Measurements from ENCODE around the gene DCUN1D3. TPM values are rescaled to one million over a fixed set of nuclear protein-coding genes. Genes with fewer than 3 reads are reported as not detected.

Gene DCUN1D3
- total RNA-seq, 1 donor from 2014 or later = 24.2 TPM

GRCh38 chr16:20844054-20844453, 56.1 kb downstream of the DCUN1D3 start:
- no peaks in the 10 kb centered on the region for H3K27me3 Mint-ChIP-seq
- peaks cover 9% of the 10 kb centered on the region for H3K36me3 Mint-ChIP-seq (ENCODE audit: insufficient read depth)
- no peak for DNase-seq (ENCODE audit: low spot score, unreplicated experiment)
- H3K4me1 Mint-ChIP-seq (ENCODE audit: low read depth) = no peaks in the 10 kb centered on the region
- no peaks in the 10 kb centered on the region for H3K9me3 Mint-ChIP-seq (ENCODE audit: low read depth)
- H3K27ac Mint-ChIP-seq = no peak overlapping the region
- no peak overlapping the region for H3K4me3 Mint-ChIP-seq (ENCODE audit: low read depth)
- TF ChIP-seq, protein P1, sequence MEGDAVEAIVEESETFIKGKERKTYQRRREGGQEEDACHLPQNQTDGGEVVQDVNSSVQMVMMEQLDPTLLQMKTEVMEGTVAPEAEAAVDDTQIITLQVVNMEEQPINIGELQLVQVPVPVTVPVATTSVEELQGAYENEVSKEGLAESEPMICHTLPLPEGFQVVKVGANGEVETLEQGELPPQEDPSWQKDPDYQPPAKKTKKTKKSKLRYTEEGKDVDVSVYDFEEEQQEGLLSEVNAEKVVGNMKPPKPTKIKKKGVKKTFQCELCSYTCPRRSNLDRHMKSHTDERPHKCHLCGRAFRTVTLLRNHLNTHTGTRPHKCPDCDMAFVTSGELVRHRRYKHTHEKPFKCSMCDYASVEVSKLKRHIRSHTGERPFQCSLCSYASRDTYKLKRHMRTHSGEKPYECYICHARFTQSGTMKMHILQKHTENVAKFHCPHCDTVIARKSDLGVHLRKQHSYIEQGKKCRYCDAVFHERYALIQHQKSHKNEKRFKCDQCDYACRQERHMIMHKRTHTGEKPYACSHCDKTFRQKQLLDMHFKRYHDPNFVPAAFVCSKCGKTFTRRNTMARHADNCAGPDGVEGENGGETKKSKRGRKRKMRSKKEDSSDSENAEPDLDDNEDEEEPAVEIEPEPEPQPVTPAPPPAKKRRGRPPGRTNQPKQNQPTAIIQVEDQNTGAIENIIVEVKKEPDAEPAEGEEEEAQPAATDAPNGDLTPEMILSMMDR (IDR thresholded peaks at IDR 0.05; ENCODE audit: unreplicated experiment) = no peak

- no peak overlapping the region for H3K4me3 Mint-ChIP-seq (ENCODE audit: low read depth)
- no peaks in the 10 kb centered on the region for H3K4me1 Mint-ChIP-seq (ENCODE audit: low read depth)
- TF ChIP-seq, protein P1 (IDR thresholded peaks at IDR 0.05; ENCODE audit: unreplicated experiment) = no peak
- H3K9me3 Mint-ChIP-seq (ENCODE audit: low read depth) = peaks cover 15% of the 10 kb centered on the region
- no peak for DNase-seq (ENCODE audit: low spot score, unreplicated experiment)
- H3K27ac Mint-ChIP-seq = no peak overlapping the region
- H3K36me3 Mint-ChIP-seq (ENCODE audit: insufficient read depth) = peaks cover 29% of the 10 kb centered on the region
- H3K27me3 Mint-ChIP-seq = no peaks in the 10 kb centered on the region
Measured at GRCh38 chr16:20839504-20839903, 60.7 kb downstream of the DCUN1D3 start.

- H3K27me3 Mint-ChIP-seq = no peaks in the 10 kb centered on the region
- peaks cover 15% of the 10 kb centered on the region for H3K9me3 Mint-ChIP-seq (ENCODE audit: low read depth)
- peaks cover 35% of the 10 kb centered on the region for H3K36me3 Mint-ChIP-seq (ENCODE audit: insufficient read depth)
- H3K27ac Mint-ChIP-seq = no peak overlapping the region
- TF ChIP-seq, protein P1 (IDR thresholded peaks at IDR 0.05; ENCODE audit: unreplicated experiment) = no peak
- no peak overlapping the region for H3K4me3 Mint-ChIP-seq (ENCODE audit: low read depth)
- H3K4me1 Mint-ChIP-seq (ENCODE audit: low read depth) = no peaks in the 10 kb centered on the region
- DNase-seq (ENCODE audit: low spot score, unreplicated experiment) = no peak
Measured at GRCh38 chr16:20838240-20838639, 61.9 kb downstream of the DCUN1D3 start.

DNA sequence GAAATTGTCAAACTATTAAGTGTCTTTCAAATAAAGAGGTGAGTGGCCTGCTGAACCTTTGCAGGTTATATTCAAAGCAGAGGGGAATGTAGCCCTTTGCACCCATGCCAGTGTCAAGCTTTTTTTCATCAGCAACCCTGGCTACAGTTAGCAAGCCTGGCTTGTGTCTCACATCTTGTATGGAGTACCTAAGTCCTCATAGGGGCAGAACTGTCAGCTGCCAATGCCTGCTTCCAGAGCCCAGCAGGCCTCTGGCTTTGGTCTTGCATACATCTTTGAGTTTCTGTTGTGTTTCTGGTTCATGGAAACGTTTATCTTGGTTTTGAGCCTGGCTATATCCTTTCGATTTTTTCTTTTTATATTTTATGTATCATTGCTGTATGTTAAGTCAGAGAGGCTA, 67.1 kb downstream of the DCUN1D3 start:
- Mint-ChIP-seq H3K4me3 (ENCODE audit: low read depth) (no peak overlapping the region), H3K36me3 (ENCODE audit: insufficient read depth) (peaks cover 34% of the 10 kb centered on the region)

DNA sequence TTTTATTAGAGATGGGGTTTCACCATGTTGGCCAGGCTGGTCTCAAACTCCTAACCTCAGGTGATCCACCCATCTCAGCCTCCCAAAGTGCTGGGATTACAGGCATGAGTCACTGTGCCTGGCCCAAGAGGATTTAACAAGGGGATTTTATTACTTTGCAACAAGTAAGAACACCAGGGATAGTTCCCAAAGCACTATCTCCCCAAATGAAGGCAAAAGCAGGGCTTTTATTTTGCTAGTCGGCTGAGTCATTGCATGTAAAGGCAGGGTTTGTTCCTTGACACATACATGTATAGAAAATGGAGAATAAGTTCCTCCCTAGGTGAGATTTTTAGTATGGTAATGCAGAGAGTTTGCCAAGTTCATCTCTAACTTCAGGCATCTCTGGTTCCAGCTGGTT, 69.8 kb downstream of the DCUN1D3 start:
- H3K27ac Mint-ChIP-seq = no peak overlapping the region

More for the DNA sequence above, 67.1 kb downstream of the DCUN1D3 start:
- DNase-seq (ENCODE audit: low spot score, unreplicated experiment) = no peak
- Mint-ChIP-seq H3K4me1 (ENCODE audit: low read depth) (no peaks in the 10 kb centered on the region), H3K27me3 (no peaks in the 10 kb centered on the region), H3K27ac (no peak overlapping the region), H3K9me3 (ENCODE audit: low read depth) (peaks cover 15% of the 10 kb centered on the region)
- TF ChIP-seq, protein P1 (IDR thresholded peaks at IDR 0.05; ENCODE audit: unreplicated experiment) = no peak

More for the DNA sequence above, 69.8 kb downstream of the DCUN1D3 start:
- no peak for DNase-seq (ENCODE audit: low spot score, unreplicated experiment)
- Mint-ChIP-seq H3K27me3 (no peaks in the 10 kb centered on the region), H3K4me3 (ENCODE audit: low read depth) (no peak overlapping the region), H3K4me1 (ENCODE audit: low read depth) (peaks cover 6% of the 10 kb centered on the region), H3K9me3 (ENCODE audit: low read depth) (no peaks in the 10 kb centered on the region), H3K36me3 (ENCODE audit: insufficient read depth) (peaks cover 12% of the 10 kb centered on the region)
- TF ChIP-seq, protein P1 (IDR thresholded peaks at IDR 0.05; ENCODE audit: unreplicated experiment) = no peak
